ENCODE measurements around the gene DCST1.

The DCST1 gene

GRCh38 chr1:155051777-155052398, 18.3 kb downstream of the DCST1 start:
- peak; percentile 61 for DNase-seq (ENCODE audit: low spot score)
- FAIRE-seq, result no peak

DNA sequence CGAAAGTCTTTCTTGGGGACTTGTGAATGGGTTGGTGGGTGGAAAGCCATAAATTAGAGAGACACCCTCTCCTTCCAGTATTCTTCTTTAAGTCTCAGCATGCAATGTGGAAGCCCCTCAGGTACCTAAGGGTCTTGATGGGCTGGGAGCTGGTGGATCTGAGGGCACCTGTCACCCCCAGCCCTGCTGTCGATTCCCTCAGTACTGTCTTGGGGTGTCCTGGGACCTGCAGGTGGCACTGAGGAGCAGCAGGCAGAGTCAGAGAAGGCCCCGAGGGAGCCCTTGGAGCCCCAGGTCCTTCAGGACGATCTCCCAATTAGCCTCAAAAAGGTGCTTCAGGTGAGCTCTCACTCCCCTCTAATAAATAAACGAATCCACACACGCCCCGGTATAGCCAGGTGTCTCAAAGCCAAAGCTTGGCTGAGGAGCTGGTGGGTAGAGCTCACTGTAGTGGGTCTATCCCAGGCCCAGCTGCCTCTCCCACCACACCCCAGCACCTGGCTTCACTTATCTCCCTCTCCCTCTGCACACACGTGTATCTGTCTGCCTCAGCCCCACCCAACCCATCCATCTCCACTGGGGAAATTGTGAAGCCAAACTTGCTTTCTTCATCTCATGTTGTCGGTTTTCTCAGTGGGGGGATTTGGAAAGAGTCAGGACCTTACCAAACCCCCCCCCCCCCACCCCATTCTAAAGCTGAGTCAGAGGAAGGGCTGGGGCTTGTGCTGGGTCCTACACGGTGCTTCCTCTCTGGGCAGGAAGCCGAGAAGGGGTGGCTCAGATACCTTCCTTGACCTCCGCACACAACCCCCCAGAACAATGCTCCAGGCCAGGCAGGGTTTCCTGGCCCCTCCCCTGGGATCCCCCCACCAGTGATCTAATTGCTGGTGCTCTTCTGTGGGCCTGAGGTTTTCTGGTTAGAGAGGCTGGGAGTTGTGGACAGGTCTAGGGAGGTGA, 19.1 kb downstream of the DCST1 start:
- peak; percentile 44 for DNase-seq (ENCODE audit: low spot score)
- no peak for FAIRE-seq

GRCh38 chr1:155053531-155054105, 20.0 kb downstream of the DCST1 start:
- FAIRE-seq, result no peak
- DNase-seq (ENCODE audit: low spot score), result no peak

DNA sequence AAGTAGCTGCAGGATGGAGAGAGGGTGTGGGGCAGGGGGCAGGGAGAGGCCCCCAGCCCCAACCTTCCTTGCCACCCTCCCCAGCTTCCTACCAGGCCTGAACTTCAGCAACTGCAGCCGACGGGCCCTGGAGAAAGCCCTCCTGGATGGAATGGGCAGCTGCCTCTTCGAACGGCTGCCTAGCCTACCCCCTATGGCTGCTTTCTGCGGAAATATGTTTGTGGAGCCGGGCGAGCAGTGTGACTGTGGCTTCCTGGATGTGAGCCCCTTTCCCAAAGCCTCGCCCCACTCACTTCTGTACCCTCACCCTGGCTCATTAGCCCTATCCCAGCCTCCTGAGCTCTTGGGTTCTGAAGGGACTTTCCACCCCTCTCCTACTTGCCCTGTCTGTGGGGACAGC, 23.5 kb downstream of the DCST1 start:
- no peak for DNase-seq (ENCODE audit: low spot score)
- no peak for FAIRE-seq

DNA sequence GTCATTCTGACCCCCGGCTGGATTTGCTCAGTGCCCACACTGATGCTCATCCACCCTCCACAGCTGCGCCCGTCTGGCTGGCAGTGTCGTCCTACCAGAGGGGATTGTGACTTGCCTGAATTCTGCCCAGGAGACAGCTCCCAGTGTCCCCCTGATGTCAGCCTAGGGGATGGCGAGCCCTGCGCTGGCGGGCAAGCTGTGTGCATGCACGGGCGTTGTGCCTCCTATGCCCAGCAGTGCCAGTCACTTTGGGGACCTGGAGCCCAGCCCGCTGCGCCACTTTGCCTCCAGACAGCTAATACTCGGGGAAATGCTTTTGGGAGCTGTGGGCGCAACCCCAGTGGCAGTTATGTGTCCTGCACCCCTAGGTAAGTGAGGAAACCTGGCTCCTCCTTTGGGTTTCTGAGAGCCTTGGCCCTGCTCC, 24.2 kb downstream of the DCST1 start:
- no peak for FAIRE-seq
- no peak for DNase-seq (ENCODE audit: low spot score)

GRCh38 chr1:155060736-155061135, 27.1 kb downstream of the DCST1 start:
- FAIRE-seq (no peak), DNase-seq (ENCODE audit: low spot score) (no peak)

- FAIRE-seq (peak; percentile 97), DNase-seq (ENCODE audit: low spot score) (peak; percentile 89)
Measured at GRCh38 chr1:155061381-155062150, 27.9 kb downstream of the DCST1 start.

DNA sequence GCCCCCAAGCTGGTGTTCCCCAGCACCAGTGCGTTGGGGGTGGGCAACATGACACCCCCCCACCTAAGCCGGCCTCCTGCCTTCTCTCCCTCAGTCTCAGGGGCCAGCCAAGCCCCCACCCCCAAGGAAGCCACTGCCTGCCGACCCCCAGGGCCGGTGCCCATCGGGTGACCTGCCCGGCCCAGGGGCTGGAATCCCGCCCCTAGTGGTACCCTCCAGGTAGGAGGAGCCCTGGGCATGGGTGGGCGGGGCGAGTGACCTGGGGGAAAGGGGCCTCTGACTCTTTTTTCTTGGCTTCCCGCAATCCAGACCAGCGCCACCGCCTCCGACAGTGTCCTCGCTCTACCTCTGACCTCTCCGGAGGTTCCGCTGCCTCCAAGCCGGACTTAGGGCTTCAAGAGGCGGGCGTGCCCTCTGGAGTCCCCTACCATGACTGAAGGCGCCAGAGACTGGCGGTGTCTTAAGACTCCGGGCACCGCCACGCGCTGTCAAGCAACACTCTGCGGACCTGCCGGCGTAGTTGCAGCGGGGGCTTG, 28.6 kb downstream of the DCST1 start:
- DNase-seq (ENCODE audit: low spot score), result no peak
- no peak for FAIRE-seq

DNA sequence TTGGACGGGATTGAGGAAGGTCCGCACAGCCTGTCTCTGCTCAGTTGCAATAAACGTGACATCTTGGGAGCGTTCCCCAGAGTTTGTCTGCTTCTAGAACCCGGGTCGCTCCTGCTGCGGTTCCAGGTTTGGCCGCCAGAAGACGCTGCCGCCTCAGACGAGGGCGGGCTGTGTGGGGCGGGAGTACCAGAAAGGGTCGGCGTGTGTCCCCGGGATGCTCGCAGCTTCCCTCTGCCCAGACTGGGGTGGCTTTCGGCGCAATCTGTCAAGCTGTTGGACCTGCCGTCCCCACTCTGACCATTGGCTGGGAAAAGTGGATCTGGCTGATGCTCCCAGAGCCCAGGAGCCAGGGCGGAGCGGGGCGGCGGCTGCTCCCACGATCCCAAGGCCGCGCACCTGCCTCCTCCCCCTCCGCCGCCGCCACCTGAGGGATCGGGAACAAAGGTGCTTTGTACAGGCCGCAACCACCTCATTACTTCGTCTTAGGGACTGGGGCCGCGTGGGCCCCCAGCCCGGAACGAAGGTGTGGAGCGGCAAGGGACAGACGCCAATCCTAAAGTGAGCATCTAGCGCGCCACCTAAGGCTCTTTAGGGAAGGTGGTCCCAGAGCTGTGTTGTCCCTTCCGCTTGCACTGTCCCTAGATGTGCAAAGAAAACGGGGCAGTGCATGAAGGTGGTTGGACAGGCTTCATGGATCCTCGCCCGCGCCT, 29.2 kb downstream of the DCST1 start:
- FAIRE-seq (no peak), DNase-seq (ENCODE audit: low spot score) (no peak)

DNA sequence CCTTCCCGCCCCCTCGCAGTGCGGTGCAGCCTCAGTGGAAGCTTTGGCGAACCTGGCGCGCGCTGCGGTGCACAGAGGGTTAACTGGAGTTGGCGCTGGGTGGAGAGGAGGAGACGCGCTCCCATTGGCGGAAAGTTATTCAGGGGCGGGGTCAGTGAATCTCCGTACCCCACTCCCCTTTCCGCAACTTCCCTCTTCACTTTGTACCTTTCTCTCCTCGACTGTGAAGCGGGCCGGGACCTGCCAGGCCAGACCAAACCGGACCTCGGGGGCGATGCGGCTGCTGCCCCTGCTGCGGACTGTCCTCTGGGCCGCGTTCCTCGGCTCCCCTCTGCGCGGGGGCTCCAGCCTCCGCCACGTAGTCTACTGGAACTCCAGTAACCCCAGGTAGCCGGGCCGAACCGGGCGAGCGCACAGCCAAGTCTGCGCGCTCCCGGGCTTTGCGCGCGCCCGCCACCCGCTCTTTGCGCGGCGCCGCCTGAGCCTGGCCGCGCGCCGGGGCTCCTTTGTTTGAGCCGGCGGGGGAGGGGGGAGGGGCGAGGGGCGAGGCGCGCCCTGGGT, 30.0 kb downstream of the DCST1 start, which contains the start of gene EFNA4:
Gene EFNA4, plus strand, starts transcription at position 191 of the 561 bp plus-strand sequence. Its CDS starts 84 bp downstream, at position 275.
- DNase-seq (ENCODE audit: low spot score), result peak; percentile 94
- peak; percentile 92 for FAIRE-seq

- DNase-seq (ENCODE audit: low spot score), result peak; percentile 79
- no peak for FAIRE-seq
Measured at GRCh38 chr1:155064111-155064831, 30.6 kb downstream of the DCST1 start.

DNA sequence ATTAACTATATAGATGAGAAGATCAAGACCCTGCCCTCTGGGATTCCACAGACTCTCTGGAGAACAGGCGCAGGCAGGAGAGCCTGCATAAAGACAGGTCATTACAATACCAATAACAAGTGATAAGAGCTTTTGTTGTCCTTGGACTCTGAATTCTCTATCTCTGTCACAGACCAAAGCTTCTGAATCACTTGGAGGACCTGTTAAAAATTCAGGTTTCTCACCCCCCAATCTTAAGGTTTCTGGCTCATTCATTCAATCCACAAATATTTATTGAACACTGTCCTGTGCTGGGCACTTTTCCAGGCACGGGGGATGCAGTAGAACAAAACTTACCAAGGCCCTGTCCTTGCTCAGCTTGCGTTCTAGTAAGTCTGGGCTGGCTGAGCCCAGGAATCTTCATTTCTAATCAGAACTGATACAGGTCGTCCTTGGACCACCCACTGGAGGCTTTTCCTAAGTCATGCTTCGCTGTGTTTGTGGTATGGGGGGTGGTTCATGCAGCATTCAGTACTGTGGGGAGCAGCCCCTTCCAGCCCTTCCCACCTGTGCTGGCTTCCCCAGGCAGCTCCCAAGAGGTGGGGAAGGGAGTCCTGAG, 31.3 kb downstream of the DCST1 start:
- FAIRE-seq (no peak), DNase-seq (ENCODE audit: low spot score) (no peak)

DNA sequence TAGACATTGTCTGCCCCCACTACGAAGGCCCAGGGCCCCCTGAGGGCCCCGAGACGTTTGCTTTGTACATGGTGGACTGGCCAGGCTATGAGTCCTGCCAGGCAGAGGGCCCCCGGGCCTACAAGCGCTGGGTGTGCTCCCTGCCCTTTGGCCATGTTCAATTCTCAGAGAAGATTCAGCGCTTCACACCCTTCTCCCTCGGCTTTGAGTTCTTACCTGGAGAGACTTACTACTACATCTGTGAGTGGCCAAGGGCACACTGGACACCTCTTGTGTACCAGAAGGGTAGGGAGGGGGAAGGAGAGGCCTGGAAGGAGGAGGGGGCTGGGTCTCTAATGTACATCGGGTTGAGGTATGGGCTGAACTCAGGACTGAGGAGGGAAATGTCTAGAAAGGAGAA, 33.2 kb downstream of the DCST1 start:
- FAIRE-seq (no peak), DNase-seq (ENCODE audit: low spot score) (no peak)

DNA sequence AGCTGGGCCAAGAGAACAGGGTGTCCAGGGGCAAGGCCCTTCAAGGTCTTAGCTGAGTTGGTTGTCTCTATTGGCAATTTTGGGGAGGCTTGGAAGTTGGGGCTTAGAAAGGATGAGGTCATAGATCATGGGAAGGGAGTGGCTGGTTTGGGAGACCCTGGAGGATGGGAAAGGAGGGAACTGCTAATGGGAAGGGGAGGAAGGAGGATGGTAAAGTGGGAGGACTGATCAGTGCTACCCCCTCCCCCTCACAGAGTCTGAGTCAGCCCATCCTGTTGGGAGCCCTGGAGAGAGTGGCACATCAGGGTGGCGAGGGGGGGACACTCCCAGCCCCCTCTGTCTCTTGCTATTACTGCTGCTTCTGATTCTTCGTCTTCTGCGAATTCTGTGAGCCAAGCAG, 35.0 kb downstream of the DCST1 start:
- FAIRE-seq, result no peak
- no peak for DNase-seq (ENCODE audit: low spot score)

- FAIRE-seq, result no peak
- DNase-seq (ENCODE audit: low spot score), result no peak
Measured at GRCh38 chr1:155069551-155070157, 36.0 kb downstream of the DCST1 start.

GRCh38 chr1:155070158-155070621, 36.6 kb downstream of the DCST1 start:
- DNase-seq (ENCODE audit: low spot score) (no peak), FAIRE-seq (no peak)

DNA sequence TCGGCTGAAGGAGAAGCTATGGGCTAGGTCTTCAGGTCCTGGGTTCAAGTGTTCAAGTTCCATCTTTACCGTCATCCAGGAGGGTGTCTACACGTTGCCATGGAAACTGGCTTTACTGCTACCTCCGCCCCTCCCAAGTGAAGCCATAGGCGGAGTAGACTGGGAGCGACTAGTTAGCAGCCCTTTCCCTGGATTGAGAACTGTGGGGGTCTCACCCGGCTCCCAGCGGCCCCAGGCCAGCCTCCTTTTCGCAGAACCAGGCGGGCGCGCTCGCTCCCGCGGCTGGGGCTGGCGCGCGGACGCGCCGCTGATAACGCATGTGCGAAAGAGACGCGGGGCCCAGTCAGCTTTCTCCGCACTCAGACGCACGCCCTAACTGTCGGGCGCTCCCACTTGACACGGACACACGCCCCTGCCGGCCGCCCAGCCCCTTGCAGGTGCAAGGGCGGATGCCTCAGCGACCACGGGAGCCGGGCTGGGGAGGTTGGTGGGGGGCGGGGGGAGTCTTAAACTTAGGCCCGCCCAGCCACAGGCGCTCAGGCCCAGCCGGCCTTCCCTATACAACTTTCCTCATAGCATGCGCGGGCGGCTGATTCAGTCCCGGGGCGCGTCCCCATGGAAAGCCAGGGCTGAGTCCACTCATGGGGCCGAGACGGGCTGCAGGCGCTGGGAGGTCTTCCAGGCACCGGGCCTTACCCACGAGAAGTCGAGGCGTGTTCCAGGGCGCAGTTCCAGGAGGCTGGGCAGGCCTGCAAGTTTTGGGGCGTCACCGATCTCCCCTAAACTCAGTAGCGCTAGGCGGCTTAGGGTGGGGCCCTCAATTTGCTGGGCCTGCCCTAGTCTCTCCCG, 37.3 kb downstream of the DCST1 start:
- no peak for DNase-seq (ENCODE audit: low spot score)

DNA sequence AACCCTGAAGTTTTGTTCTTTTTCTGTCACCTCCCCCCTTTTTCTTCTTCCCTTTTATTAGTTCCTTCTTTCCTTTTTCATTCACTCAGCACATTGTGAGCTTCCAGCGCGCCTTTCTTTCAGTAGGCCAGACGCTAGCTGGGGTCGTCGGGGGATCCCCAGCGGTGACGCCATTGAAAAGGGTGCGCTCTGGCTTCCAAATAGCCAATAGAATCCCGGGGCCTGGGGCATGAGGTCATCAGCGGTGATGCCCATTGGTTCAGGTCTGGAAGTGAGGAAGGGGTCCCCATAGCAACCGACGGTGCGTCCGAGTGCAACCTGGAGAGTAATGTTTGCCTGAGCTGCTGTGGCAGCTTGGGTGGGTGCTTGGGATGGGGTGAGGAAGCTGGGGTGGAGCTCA, 38.1 kb downstream of the DCST1 start:
- DNase-seq (ENCODE audit: low spot score), result no peak

More for the DNA sequence above, 37.3 kb downstream of the DCST1 start:
- FAIRE-seq, result no peak

More for the DNA sequence above, 38.1 kb downstream of the DCST1 start:
- no peak for FAIRE-seq

Data from urothelium cell line (cell line).